Measurements from ENCODE around the gene SECTM1.

DNA sequence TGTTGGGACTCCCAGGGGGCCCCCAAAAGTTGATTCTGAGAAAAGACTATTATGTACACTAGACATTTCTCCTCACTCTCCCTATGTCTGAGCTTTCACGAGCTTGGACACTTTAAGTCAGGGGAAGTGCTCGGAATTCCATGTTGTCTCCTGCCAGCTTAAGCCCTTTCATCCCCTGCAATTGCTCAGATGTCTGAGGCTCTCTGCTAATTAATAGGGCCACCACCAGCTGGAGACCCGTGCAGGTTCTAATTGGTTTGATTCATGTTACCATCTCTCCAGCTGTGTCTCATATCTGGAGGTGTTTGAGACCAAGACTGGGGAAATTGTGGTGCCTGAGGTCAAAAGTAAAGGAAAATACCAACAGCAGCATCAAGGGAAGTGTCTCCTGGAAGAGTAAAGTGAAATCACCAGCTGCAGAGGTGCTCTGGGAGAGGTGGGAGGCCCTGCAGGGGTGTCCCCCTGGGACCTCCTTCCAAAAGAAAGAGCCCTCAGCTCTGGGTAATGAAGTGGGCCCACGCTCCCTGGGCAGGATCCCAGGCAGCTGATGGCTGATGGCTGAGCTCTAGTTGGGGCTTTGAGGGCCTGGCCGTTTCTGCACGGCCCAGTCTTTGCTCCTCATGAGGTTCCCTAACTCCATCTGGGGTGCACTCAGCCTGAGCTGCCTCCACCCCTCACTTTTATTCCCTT is 32.2 kb upstream of the SECTM1 start:
- TF ChIP-seq, protein P1, sequence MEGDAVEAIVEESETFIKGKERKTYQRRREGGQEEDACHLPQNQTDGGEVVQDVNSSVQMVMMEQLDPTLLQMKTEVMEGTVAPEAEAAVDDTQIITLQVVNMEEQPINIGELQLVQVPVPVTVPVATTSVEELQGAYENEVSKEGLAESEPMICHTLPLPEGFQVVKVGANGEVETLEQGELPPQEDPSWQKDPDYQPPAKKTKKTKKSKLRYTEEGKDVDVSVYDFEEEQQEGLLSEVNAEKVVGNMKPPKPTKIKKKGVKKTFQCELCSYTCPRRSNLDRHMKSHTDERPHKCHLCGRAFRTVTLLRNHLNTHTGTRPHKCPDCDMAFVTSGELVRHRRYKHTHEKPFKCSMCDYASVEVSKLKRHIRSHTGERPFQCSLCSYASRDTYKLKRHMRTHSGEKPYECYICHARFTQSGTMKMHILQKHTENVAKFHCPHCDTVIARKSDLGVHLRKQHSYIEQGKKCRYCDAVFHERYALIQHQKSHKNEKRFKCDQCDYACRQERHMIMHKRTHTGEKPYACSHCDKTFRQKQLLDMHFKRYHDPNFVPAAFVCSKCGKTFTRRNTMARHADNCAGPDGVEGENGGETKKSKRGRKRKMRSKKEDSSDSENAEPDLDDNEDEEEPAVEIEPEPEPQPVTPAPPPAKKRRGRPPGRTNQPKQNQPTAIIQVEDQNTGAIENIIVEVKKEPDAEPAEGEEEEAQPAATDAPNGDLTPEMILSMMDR (IDR thresholded peaks at IDR 0.05; ENCODE audit: poor library complexity) = no peak
- no peak for TF ChIP-seq EZH2 (IDR thresholded peaks at IDR 0.05; ENCODE audit: borderline replicate concordance)
- no peak for TF ChIP-seq EZH2phosphoT487 (IDR thresholded peaks at IDR 0.05; ENCODE audit: low read depth, severe bottlenecking, unreplicated experiment)

All from hepatocyte (in vitro differentiated cells).